NCI-H1092 (cell line): ENCODE measurements around the gene DDX6.
A peak's percentile ranks its signal among the peaks of the same experiment; 100 is the strongest.
"Not testable (repeated sequence)": the region's sequence is repeated elsewhere in the genome, so short reads cannot be mapped to it uniquely, and the experiment has no call there.

ENCODE experiments used
- DNase-seq: peaks from one replicate; lab custom pipeline; 2025; lab: John Stamatoyannopoulos, UW

Gene DDX6

GRCh38 chr11:118791961-118792569 lies 1.1 kb upstream of the DDX6 start:
- no peak for DNase-seq

GRCh38 chr11:118790357-118791110 lies 430 bp downstream of the DDX6 start:
- DNase-seq: peak; percentile 56

- no peak for DNase-seq
Observed at GRCh38 chr11:118789501-118790356, 1.2 kb downstream of the DDX6 start.

DNA sequence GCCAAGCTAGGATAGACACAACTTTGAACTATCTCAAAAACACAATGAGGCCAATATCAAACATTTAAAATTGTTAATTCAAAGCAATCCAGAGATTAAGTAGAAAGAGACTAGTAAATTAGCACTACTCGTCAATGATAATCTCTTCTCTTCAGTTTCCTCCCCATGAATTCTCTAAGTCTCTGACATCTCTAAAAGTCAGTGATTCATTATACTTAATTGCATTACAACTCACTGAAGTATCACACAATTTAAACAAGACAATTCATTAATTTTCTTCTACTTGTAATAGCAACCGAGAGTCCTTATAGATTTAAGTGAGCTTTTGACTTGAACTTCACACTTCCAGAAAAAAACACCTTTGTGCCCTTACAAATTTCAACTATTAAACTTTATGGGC lies 4.3 kb downstream of the DDX6 start:
- no peak for DNase-seq

DNA sequence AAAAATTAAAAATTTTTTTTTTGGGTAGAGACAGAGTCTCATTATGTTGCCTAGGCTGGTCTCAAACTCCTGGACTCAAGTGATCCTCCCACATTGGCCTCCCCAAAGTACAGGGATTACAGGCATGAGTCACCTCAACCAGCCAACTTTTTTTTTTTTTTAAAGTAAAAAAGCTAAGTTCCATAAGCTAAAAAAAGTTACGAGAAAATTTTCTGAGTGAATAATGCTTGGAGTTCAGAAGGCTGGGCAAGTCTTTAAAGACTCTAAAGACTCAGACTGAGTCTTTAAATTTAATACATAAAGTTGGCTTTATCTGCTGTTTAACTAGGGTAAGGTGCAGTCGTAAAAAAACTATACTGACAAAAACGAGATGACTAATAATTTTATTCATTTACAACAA lies 5.6 kb downstream of the DDX6 start:
- DNase-seq: no peak

GRCh38 chr11:118783724-118784495 lies 7.1 kb downstream of the DDX6 start:
- DNase-seq: no peak

DNA sequence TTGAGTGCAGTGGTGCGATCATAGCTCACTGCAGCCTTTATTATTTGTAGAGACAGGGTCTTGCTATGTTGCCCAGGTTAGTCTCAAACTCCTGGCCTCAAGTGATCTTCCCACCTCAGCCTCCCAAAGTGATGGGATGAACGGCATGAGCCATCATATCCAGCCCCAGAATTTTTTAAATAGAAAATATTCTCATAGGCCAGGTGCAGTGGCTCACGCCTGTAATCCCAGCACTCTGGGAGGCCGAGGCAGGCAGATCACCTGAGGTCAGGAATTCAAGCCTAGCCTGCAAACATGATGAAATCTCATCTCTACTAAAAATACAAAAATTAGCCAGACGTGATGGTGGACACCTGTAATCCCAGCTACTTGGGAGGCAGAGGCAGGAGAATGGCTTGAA lies 7.6 kb downstream of the DDX6 start:
- DNase-seq: not testable (repeated sequence)

DNA sequence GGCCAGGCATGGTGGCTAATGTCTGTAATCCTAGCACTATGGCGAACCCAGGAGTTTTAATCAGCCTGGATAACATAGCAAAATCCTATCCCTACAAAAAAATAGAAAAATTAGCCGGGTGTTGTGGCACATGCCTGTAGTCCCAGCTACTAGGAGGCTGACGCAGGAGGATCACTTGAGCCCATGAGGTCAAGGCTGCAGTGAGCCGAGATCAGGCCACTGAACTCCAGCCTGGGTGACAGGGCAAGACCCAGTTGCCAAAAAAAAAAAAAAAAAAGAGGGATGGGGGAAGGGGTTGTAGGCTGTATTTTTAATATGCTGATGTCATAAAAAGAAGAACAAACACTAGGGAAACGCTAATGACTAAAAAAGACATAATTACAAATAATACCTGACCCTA lies 12.1 kb downstream of the DDX6 start:
- no peak for DNase-seq

DNA sequence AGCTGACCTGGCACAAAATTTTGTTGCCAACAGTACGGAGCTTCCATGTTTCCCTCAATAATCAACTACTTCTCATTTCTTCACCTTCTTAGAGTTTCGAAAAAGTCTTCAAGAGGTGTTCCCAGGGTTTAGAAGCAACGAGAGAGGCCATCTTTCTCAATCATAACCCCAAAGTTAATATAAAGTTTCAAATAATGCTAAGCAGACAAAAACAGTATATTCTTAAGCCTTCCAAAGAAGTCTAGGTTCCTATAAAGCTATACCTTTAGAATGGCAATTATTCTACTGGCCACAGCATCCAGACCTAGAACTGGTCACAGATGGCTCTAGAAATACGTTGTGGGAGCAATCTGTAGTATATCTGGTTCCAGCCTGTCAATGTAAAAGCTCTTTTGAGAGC lies 16.9 kb downstream of the DDX6 start:
- no peak for DNase-seq

DNA sequence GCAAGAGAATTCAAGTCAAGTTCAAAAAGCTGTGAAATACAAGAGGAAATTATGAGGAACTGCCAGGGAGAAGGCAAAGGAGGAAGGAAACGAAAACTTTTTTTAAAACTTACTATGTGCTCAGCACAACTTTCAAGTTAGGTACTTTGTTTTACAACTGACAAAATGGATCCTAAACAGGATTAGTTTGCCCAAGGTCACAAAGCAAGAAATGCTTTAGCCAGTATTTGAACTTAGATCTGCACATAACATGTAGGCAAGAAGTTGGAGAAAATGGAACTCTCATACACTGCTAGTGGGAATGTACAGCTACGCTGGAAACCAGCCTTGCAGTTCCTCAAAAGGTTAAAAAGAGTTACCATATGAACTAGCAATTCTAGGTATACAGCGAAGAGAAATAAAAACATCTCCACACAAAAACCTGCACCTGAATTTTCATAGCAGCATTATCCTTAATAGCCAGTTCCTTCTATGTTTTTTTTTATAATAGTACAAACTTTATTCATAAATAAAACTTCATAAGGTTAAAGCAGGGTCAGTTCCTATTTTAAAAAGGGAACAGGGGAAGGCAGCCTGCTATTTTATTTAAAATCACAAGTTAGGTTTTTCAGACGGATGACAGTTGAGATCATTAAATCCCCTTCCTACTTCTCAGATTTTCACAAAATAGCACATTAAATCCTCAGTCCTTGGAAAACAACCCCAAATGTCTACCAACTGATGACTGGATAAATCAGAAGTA lies 19.2 kb downstream of the DDX6 start:
- no peak for DNase-seq

GRCh38 chr11:118768690-118769089 lies 22.3 kb downstream of the DDX6 start:
- no peak for DNase-seq

GRCh38 chr11:118766035-118766434 lies 24.9 kb downstream of the DDX6 start:
- DNase-seq: no peak

DNA sequence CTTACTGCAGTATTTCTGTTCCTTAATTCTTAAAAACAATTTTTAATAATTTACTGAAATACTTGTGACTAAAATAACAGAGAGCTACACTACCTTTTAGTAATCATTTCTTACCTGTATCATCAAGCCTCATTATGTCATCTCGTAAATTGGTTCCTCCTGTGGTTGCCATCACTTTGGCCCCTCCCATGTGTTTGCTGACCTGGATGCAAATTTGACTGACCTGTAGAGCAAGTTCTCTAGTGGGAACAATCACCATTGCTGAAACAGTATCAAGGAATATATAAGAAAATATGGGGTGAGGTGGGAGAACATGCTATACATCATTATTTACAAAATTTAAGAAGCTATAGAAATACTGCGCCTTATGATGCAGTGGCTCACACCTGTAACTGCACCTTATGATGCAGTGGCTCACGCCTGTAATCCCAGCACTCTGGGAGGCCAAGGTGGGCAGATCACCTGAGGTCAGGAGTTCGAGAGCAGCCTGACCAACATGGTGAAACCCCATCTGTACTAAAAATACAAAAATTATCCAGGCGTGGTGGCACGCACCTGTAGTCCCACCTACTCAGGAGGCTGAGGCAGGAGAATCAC lies 25.8 kb downstream of the DDX6 start:
- DNase-seq: not testable (repeated sequence)

GRCh38 chr11:118763041-118763440 lies 27.9 kb downstream of the DDX6 start:
- no peak for DNase-seq

GRCh38 chr11:118761981-118762380 lies 29.0 kb downstream of the DDX6 start:
- not testable (repeated sequence) for DNase-seq

- no peak for DNase-seq
Observed at GRCh38 chr11:118757876-118758399, 33.0 kb downstream of the DDX6 start.

GRCh38 chr11:118752654-118753053 lies 38.3 kb downstream of the DDX6 start:
- no peak for DNase-seq

GRCh38 chr11:118749429-118749828 lies 41.5 kb downstream of the DDX6 start:
- no peak for DNase-seq

- no peak for DNase-seq
Observed at GRCh38 chr11:118748056-118748455, 42.9 kb downstream of the DDX6 start.

DNA sequence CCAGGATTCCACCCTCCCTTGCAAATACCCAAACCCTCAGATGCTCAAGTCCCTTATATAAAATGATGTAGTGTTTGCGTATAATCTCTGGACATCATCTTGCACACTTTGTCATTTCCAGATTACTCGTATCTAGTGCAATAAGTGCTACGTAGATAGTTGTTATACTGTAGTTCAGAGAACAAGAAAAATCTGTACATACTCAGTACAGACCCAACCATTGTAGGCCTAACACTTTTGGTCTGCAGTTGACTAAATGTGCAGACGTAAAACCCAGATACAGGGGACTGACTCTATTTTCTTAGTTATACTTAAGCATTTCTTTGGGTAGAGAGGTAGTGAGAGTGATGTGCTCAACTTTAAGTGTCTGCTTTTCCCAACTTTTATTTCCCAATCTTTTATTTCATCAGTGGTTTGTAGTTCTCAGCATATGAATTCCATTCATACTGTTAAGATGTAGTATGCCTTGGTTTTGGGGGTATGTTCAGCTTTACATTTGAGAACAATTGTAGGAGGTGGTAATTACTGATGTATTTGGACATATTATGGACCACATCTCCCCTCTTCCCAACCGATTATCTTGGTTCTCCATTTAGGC lies 43.9 kb downstream of the DDX6 start:
- DNase-seq: no peak
